Activated CD8-positive, alpha-beta memory T cell treated with anti-CD3 and anti-CD28 coated beads, Interleukin-2, amount 50 U/mL, for 1 hour (primary cell): Measurements from ENCODE around the gene STAC2.

ENCODE experiments used
- DNase-seq: peaks from one replicate; pipeline ENCODE4 v3.0.0-alpha.2; 2020; ENCODE audit errors: extremely low read depth

The STAC2 gene

DNA sequence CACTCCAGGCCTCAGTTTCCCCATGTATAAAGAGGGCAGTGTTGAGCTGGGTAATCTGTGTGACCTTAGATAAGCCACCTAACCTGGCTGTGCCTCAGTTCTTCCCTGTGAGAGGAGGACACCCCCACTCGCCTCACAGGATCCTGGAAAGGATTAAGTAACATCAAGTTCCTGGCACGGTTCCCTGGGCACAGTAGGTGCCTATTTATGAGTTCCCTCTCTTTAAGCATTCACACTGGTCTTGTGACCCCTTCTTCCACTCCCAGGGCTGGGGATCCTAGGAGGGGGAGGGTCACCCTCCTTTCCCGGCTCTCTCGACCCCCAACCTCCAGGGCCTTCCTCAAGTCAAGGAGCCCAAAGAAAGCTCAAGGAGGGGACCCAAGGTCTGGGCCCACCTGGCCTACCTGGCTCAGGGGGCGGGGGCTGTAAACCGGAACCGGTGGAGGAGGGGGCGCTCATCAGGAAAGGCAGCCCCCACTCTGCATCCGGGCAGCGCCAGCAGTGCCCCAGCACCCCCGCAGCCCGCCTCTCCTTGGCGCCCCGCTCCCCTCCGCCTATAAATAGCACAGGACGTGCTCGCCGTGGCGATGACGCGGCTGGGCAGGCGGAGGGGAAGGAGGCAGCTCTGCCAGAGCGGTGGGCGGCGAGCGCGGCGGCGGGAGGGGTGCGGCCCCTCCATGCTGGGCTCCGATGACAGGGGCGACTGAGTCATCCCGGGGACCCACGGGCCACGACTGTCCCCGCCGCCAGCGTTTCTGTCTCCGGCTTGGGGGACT lies 16.2 kb downstream of the STAC2 start:
- DNase-seq = peak; percentile 68

DNA sequence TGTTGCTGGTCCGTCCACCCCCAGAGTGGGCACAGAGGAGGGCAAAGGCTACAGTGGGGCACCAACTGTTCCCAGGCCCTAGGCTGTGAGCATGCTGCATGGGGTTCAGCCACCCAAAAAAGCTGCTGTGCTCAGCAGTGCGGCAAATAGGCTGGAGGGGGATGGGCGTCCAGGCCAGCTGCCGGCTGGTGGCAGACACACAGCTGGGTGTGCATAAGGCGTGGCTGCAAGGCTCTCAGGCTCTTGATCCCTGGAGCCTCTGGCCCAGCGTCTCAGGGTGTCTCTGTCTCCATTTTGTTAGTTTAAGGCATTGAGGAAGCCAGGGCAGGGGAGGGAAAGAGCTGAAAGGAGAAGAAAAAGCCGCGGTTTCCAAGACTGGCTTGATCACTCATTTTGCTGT lies 16.9 kb downstream of the STAC2 start:
- DNase-seq = no peak

DNA sequence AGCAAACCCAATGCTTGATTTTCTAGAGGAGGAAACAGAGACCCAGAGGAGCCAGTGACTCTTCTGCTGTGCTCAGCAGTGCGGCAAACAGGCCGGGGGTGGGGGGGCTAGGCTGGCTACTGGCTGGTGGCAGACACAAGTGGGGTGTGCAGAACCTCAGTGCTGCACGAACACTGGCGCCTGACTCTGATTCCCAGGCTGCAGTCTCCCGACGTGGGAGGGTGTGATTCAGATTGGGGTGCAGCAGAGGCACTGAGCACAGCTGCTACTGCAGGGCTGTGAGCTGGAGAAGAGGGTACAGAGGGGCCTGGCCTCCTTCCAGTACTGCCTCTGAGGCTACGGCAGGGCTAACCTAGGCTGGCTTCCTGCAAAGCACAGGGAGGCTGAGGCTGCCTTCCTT lies 17.6 kb downstream of the STAC2 start:
- DNase-seq = no peak

DNA sequence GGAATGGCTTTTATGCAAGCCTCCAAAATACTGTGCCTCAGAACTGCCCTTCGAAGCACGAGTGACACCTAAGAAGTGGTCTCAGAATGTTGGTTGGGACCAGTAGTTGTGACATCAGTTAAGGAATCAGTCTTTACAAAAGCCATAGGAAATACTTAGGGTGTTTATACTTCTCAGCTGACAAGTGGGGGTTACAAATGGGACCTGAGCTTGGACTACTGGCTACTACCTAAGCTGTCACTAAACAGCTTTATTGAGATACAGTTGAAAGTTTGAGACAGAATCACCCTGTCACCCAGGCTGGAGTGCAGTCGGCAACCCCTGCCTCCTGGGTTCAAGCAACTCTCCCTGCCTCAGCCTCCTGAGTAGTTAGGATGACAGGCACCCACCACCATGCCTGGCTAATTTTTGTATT lies 20.6 kb downstream of the STAC2 start:
- no peak for DNase-seq

DNA sequence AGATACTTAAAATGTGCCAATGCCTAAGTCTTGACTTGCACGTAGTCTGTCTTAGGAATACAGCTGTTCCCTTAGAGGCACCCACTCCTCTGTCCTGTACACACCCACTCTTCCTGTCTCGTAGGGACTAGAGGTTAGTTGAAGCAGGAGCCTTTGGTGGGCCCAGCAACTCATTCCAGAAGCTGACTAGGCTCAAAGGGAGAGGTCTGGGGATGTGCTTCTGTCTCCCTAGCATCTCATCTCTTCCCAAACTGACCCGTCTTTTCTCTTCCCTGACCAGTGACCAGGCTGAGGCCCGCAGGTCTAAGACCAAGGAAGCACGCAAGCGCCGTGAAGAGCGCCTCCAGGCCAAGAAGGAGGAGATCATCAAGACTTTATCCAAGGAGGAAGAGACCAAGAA lies 21.5 kb downstream of the STAC2 start:
- no peak for DNase-seq

DNA sequence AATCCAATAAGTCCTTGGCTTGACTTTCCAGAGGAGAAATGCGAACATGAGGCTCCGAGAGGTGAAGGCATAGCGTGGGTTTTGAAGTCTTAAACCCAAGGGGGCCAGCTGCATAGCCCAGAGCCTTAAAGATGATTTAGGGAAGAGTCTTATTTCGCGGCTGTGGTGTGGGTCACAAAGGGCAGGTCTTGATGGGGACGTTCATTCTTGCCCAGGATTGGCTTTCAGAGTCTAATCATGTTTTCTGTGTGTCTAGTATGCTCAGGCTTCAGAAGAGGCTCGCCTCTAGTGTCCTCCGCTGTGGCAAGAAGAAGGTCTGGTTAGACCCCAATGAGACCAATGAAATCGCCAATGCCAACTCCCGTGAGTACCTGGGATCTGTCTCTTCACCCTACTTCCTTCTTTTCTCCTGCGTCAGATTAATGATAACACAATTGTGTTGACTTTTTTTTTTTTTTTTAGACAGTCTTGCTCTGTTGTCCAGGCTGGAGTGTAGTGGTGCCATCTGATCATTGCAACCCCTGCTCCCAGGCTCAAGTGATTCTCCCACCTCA lies 24.7 kb downstream of the STAC2 start:
- DNase-seq = no peak

DNA sequence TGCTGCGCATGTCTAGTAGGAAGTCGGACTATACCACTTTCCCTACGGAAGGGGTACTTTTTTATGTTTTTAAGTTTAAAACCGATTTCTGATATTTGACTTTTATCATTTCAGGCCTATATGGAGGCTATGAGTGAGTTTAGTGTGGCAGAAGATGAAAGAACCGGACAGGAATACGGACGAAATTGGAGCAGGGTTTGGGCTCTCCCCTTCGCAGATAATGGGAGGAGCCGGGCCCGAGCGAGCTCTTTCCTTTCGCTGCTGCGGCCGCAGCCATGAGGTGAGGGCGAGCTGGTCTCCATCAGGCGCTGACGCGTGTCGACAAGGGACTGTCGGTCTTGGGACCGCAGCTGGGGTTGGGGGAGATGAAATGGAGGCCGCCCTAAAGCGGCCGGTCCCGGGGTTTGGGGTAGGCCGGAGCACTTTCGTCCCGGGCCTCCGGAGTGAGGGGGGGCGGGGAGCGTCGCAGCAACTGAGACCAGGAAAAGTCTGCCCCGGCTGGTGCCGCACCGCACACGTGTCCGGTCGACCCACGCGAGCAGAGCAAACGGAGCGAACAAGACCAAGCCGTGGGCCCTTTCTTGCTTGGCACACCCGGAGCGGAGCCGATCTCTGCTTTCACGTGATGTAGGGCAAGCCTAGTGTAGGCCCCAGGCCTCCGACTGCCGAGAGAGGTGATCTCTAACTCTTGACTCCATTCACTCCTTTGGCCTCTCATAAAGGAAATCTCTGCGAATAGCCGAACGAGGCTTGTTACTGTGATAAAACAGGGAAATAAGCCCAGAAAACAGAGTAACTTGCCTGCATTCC lies 25.5 kb downstream of the STAC2 start, which contains the start of gene RPL19:
Gene RPL19, plus strand, starts transcription at position 214 of the 810 bp plus-strand sequence. Its CDS starts 62 bp downstream, at position 276.
- no peak for DNase-seq

DNA sequence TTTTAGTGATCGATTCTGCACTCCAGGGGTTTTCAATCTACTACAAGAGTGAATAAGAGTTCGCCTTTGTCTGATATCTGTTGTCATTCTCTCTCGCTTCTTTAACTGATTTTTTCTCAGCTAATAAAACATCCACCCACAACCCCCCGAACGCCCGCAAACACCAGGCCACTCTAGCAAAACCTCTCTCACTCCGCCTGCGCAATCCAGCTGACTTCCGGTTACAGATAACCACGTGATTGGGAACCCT lies 26.0 kb downstream of the STAC2 start:
- peak; percentile 85 for DNase-seq

DNA sequence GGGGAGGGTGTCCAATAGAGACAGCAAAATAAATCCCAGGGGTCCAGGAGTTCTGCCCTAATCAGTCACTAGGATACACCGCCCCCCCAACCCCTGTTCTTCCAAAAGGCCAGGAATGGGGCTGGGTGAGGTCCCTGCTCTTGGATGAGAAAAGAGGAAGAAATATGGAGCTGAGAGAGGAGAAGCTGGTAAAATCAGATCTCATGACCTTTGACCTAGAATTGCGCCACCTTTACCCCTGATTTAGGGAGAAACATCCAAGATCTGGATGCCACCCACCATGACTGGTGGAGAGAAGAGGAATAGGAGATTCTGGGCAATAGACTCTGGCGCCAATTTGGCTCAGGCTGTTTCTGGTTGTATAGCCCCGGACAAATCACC lies 27.6 kb downstream of the STAC2 start:
- DNase-seq = no peak

DNA sequence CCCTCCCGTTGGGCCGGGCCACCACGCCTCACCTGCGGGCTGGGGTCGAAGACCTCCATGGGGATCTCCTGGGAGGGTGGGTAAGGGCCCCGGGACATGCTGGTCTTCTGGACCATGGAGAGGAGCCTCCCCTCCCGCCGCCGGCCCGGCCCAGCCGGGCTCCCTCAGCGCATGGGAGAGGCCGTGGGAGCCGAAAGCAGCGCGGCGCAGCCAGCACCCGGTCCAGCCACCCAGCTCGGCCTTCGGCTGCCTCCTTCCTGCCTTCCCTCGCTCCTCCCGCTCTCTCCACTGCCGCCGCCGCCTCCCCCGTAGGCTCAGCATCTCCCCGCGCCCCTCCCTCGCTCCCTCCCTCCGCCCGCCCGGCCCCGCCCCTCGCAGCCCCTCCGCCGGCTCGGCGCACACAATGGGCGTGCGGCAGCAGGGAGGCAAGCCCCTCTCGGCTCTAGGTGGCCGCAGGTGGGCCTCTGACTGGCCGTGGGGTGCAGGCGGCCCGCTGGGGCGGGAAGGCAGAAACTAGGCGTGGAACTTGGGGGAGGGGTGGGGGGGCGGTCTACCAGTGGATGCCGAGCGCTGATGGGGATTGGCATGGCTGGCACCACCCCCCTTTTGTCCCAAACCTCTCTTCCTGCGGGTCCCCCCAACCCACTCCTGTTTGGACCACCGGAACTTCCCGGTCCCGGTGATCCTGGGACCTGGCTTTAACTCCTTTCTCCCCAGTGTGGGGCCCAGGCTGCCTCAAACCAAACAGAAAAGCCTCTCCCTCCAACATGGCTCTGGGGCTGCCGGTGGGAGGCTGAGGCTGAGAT lies 28.2 kb downstream of the STAC2 start, which contains the start of gene CACNB1:
Gene CACNB1, minus strand, starts transcription at position 290 of the 806 bp plus-strand sequence. Its CDS starts 174 bp downstream, at position 116.
- no peak for DNase-seq

DNA sequence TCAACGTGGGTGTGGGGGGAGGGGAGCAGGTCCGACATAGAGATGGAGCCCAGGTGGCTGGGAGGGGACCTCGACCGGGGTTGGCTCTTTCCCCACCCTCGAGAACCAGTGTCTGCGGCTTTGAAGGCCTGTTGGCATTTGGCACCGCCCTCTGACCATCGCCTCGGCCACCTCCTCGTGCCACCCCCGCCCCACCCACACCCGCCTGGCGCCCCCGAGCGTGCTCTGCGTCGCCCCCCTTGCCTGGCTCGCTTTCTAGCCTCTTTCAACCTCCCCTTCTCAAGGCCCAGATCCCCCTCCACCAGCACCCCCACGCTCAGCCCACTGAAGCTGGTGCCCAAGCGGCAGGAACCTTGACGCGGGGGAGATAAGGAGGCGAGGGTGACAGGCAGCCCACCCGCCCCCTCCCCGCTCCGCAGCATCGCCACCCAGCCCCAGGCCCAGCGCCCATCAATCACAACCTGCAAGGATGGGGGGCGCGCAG lies 28.9 kb downstream of the STAC2 start:
- no peak for DNase-seq

DNA sequence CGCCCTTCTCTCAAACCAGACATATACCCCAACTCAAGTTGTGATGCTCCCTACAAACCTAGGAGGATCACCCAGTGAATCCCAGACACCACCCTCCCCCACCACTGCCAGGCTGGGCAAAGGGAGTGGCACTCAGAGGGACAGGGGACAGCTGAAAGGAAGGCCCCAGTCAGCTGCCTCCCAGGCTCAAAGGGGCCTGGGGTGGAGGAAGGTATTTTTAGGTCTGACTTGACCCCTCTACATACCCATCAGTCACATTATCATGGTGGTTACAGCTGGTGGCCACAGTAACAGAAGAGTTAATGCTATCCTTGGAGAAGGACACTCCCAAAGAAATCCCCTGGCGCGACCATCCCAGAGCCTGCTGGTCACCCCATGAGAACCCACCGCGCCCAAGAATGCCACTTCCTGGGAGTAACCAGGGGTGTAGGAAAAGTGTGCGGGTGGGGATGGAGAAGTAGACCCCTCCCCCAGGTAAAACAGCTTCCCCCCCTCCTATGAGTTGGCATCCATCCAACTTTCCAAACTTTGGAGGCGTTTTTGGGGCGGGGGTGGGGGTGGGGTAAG lies 29.4 kb downstream of the STAC2 start:
- DNase-seq = no peak

DNA sequence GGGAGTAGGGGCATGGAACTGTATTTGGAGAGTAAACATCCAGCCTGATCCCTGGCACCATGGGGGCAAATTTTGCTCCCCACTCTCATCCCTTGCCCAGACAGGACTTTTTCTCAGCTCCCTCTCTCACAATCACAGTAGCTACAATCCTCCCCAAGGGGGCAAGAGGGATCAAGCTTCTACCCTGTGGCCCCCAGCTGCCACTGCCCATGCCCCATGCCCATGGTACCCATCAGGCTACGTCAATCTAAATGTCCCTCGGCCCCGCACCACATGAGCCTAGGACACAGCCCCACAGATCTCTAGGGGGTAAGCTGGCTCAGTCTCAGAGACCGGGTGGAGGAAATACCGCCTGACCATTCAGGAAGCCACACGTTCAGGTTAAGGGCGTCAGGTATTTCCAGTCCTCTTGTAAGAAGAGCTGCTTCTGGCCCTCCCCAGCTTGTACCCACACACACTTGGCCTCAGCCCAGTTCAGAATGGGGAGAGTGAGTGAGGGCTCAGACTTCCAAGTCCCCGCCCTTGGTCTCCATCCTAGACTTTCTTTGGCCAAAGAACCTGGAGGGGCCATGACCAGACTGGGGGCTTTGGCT lies 30.1 kb downstream of the STAC2 start:
- DNase-seq = no peak

DNA sequence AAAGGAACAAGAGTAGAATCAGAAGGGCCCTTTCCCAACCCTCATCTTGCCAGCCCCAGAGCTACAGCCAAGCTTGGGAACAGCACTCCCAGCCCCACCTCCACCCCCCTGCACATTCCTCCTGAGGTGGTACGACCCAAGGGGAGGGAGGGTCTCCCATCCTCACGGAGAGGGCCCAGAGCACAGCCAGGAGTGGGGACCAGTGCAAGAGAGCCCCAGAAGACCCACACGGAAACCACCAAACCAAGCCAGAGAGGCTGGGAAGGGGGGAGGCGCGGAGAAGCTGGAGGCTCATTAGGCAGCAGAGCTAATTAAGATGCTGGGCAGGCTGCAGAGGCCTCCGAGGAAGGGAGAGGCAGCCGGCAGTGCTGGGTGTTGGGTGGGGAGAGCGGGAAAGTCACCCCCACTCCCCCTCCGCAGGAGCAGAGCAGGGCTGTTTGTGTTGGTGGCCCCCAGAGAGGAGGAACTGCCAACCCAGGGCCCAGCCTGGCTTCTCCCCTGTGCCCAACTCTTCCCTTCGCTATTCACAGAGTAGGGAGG lies 30.7 kb downstream of the STAC2 start:
- DNase-seq = no peak

DNA sequence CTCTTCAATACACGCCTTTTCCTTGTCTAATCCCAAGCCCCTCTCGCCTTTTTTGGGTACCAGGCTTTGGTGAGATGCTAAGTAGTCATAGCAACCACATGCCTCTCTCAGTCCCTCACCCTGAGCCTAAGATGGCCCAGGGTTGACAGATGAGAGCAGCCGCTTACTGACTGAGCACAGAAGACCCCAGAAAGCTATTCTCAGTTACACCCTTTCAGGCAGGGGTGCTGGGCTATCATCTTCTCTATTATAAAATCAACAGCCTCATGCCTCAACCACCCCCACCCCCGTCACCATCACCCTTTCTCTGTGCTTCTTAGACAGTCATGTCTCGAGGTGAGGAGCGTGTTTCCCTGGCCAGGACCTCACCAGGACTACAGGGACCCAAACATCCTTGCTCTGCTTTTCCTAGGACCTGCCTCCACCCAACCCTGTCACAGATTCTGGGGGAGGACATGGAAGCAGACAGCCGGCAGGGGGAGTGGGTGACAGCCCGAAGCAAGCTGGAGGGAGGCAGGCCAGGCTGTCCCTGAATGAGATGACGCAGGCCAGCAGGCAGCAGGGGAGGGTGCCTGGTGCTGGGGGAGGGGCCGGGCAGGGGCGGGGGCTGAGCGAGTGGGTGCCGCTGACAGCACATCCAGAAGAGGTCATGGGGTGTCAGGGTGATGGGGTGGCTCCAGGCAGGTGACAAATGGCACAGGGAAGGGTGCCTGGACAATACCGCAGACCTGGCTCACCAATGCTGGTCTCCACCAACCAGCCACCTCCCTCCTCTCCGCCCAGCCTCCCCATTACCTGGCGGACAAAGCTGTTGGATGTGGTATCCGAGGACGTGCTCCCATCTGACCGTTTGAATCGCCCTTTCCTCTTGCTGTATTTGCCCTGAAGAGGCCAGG lies 31.4 kb downstream of the STAC2 start:
- no peak for DNase-seq

DNA sequence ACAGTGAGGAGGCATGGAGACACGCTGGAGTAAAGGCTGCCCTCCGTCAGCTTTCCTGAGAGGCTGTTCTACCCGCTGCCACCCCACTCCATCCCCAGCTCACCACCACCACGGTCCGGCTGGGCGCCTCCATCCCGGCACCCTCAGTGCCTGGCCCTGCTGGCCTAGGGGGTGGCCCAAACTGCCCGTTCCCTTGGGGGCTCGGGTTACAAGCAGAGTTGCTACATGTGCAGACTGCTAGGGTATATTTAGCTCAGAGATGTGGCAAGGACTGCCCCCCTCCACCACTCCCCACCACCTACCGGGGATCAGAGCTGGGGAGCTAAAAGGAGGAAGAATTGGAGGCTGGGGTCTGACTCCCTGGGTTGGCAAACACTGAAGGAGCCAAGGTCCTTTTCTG lies 32.4 kb downstream of the STAC2 start:
- no peak for DNase-seq

DNA sequence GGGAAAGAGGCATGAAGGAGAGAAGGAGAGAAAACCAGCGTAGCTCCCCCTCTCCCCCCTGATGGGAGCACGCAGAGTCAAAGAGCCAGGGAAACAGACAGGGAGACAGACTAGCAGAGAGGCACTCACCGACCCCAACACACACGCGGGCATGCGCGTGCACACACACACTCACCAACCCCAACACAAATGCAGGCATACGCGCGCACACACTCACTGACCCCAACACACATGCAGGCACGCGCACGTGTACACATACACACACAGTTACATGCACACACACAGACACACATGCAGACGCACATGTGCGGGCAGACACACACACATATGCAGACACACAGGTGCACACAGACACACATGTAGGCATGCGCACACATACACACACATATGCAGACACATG lies 32.8 kb downstream of the STAC2 start:
- no peak for DNase-seq

DNA sequence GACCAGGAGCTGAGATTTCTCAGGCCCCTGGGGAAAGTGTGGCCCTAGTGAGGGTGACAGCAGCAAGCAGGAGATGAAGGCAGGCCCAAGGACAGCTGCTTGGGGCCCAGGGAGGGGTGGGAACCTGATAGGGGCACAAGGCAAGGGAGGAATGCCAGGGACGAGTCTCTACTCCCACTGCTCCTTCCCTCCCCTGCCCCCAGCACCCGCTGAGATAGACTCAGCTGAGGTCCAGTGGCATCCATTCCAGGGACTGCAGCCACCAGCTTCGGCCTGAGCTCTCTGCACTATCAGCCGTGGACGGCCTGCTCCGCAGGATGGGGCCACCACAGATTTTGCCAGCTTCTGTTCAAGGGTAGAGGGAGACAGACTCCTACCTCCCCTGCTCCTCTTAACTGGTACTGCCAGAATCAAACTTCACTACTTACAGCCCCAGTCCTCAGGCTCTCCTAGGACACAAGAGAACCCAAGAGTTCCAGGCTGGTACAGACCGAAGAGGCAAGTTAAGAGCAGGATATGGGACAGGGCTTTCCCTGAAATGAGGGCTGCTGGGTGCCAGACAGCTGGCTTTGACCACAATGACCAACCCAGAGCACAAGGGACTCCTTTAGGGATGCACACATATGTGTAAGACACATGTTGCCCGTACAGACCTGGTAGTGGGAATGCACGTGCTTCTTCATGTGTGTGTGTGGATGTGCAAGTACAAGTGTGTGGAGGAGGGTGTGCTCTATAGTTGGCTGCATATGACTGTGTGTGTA lies 33.8 kb downstream of the STAC2 start:
- DNase-seq = no peak

DNA sequence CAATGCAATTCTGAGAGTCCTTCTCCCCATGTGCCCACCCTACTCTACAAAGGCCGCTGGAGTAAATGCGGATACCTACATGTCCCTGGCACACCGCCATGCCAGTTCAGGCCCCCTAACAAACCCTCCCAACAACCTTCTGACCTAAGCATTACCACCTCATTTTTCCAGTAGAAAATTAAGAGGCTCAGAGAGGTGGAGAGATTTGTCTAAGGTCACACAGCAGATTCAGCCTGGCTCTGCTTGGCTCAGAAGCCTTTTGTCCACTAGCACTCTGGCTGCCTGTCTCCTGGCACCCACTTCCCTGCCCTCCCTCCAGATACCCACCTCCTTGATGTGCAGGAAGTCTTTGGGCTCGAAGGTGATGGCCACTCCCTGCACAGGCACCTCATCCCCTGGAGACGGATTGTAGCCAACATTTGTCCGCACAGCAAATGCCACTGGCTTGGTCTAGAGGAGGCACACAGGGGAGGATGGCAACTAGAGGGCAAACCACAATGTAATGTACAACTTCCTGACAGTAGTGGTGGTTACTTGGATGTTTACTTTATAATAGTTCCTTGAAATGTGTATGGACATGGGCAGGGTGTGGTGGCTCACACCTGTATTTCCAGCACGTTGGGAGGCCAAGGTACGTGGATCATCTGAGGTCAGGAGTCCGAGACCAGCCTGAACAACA lies 38.5 kb downstream of the STAC2 start:
- no peak for DNase-seq
